GM18505 (cell line): ENCODE data around the gene HAVCR2.

ENCODE experiments used
- ATAC-seq: cut with Tn5 transposase; IDR thresholded peaks from one replicate; pipeline ENCODE4 v1.9.1; 2021; ENCODE audit not compliant: unreplicated experiment
- POLR2A ChIP-seq: IDR thresholded peaks from 4 replicates; pipeline ENCODE4 v1.6.1; 2011; ENCODE audit warnings: borderline replicate concordance; ENCODE audit not compliant: insufficient read depth, insufficient read length; ENCODE audit errors: extremely low read depth

The HAVCR2 gene

GRCh38 chr5:157115012-157115411 lies 6.2 kb upstream of the HAVCR2 start:
- ATAC-seq = no peak
- no peak for TF ChIP-seq POLR2A

GRCh38 chr5:157113002-157113401 lies 4.2 kb upstream of the HAVCR2 start:
- no peak for TF ChIP-seq POLR2A
- ATAC-seq = no peak

- TF ChIP-seq POLR2A = peak; percentile 60
- peak; percentile 52 for ATAC-seq
Observed at GRCh38 chr5:157109744-157110143, 900 bp upstream of the HAVCR2 start.

GRCh38 chr5:157107508-157107907 lies 1.3 kb downstream of the HAVCR2 start:
- no peak for TF ChIP-seq POLR2A
- ATAC-seq = no peak

GRCh38 chr5:157106630-157107461 lies 2.0 kb downstream of the HAVCR2 start:
- TF ChIP-seq POLR2A = no peak
- ATAC-seq = no peak

GRCh38 chr5:157100140-157100679 lies 8.6 kb downstream of the HAVCR2 start:
- ATAC-seq = no peak
- no peak for TF ChIP-seq POLR2A

- ATAC-seq = peak; percentile 80
- TF ChIP-seq POLR2A = no peak
Observed at GRCh38 chr5:157088342-157088990, 20.4 kb downstream of the HAVCR2 start.

- TF ChIP-seq POLR2A = no peak
- ATAC-seq = no peak
Observed at GRCh38 chr5:157086751-157087359, 22.0 kb downstream of the HAVCR2 start.

- no peak for ATAC-seq
- no peak for TF ChIP-seq POLR2A
Observed at GRCh38 chr5:157085930-157086329, 22.9 kb downstream of the HAVCR2 start.

- TF ChIP-seq POLR2A = no peak
- no peak for ATAC-seq
Observed at GRCh38 chr5:157080286-157080685, 28.6 kb downstream of the HAVCR2 start.

GRCh38 chr5:157076558-157076957 lies 32.3 kb downstream of the HAVCR2 start:
- ATAC-seq = no peak
- no peak for TF ChIP-seq POLR2A

GRCh38 chr5:157072508-157072907 lies 36.3 kb downstream of the HAVCR2 start:
- ATAC-seq = no peak
- no peak for TF ChIP-seq POLR2A

GRCh38 chr5:157069949-157070348 lies 38.9 kb downstream of the HAVCR2 start:
- TF ChIP-seq POLR2A = no peak
- ATAC-seq = no peak

- no peak for TF ChIP-seq POLR2A
- no peak for ATAC-seq
Observed at GRCh38 chr5:157068785-157069184, 40.1 kb downstream of the HAVCR2 start.

GRCh38 chr5:157068339-157068738 lies 40.5 kb downstream of the HAVCR2 start:
- TF ChIP-seq POLR2A = no peak
- no peak for ATAC-seq
